Lung (tissue), 12 donors: Measurements from ENCODE around the gene TOMM70. TPM values are rescaled to one million over a fixed set of nuclear protein-coding genes. Genes with fewer than 3 reads are reported as not detected.

Experiments
- ATAC-seq: fragments of 200-7000 bp; cut with Tn5 transposase; one replicate; pipeline ENCODE4 v1.9.1; 2020; ENCODE audit warnings: moderate number of reproducible peaks; ENCODE audit not compliant: insufficient read depth, low FRiP score
- DNase-seq, 3 donors: peaks; one replicate each; pipeline ENCODE4 v3.0.0-alpha.2; 2013 to 2017
- H3K27ac ChIP-seq, 2 donors: one replicate each; pipeline ENCODE4 v1.5.1; 2013; ENCODE audit warnings: mild to moderate bottlenecking in 2 of 2, moderate library complexity in 2 of 2, control low read depth in 1 of 2, inconsistent platforms in 1 of 2, low read depth in 1 of 2, low read length in 1 of 2
- H3K27me3 ChIP-seq, 3 donors: one replicate each; pipeline ENCODE4 v1.5.1; 2013; ENCODE audit warnings: low read length in 2 of 3; ENCODE audit not compliant: control insufficient read depth in 3 of 3, insufficient read depth in 3 of 3
- H3K36me3 ChIP-seq, 4 donors: one replicate each; pipeline ENCODE4 v1.5.1; 2013; ENCODE audit warnings: low read length in 4 of 4, mild to moderate bottlenecking in 1 of 4, moderate library complexity in 1 of 4; ENCODE audit not compliant: control insufficient read depth in 4 of 4, insufficient read depth in 4 of 4
- H3K4me1 ChIP-seq, 5 donors: one replicate each; pipeline ENCODE4 v1.5.1; 2013; ENCODE audit warnings: low read length in 5 of 5, mild to moderate bottlenecking in 2 of 5, moderate library complexity in 1 of 5; ENCODE audit not compliant: control insufficient read depth in 5 of 5, insufficient read depth in 5 of 5
- H3K4me3 ChIP-seq: one replicate; pipeline ENCODE4 v1.5.1; 2013; ENCODE audit warnings: mild to moderate bottlenecking, control low read depth, moderate library complexity
- H3K9ac ChIP-seq, 2 donors: one replicate each; pipeline ENCODE4 v1.5.1; 2013; ENCODE audit warnings: low read length in 2 of 2, control low read depth in 1 of 2; ENCODE audit not compliant: insufficient read depth in 1 of 2
- H3K9me3 ChIP-seq, 4 donors: one replicate each; pipeline ENCODE4 v1.5.1; 2013; ENCODE audit warnings: low read length in 3 of 4, mild to moderate bottlenecking in 1 of 4, moderate library complexity in 1 of 4; ENCODE audit not compliant: control insufficient read depth in 4 of 4, insufficient read depth in 3 of 4
- WGBS, 2 donors: extraction: QIAGEN DNeasy Blood & Tissue Kit; methylation state at CpG; one replicate each; pipeline ENCODE4 v1.1.7; 2013; 5-methylcytosine and 5-hydroxymethylcytosine counted together
- polyA plus RNA-seq, 2 donors: library from polyadenylated mRNA; stranded (reverse); fragments of 200-250 nt; gene quantifications; one replicate each; pipeline ENCODE4 v1.2.1, GENCODE V29; 2013
- total RNA-seq, 2 donors: library from RNA; depleted of rRNA in 1 of 2; stranded (reverse); fragments of >200 nt in 1 of 2; gene quantifications; one replicate each; pipeline ENCODE4 v1.2.1, GENCODE V29; 2014 to 2021
- TF ChIP-seq, protein P1 (sequence below): IDR thresholded peaks from 2 replicates; pipeline ENCODE4 v1.5.1; 2012; ENCODE audit warnings: mild to moderate bottlenecking; ENCODE audit errors: control extremely low read depth, extremely low read depth
- donor health status: control.
- donor health status: control.
- donor health status: Bipolar disorder and iron deficiency.
- donor health status: healthy.
- donor health status: DM: yes; HTN: yes; CAD: no.

The TOMM70 gene
- total and polyA plus RNA-seq, 4 donors, result 15.9 to 56.9 (median 22.7) TPM

DNA sequence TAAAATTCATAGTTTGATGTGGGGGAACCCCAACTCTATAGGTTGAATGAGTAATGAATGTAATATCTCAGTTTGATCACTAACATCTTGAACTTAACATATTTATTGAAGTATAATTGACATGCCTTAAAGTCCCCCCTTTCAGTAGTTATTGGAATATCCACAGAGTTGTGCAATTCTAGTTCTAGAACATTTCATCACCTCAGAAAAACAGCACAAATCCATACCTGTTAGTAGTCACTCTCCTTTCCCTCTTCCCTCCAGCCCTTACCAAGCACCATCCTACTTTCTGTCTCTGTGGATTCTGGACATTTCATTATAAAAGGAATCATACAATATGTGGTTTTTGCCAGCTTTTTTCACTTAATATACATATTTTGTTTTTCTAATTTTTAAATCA, 75.1 kb downstream of the TOMM70 start:
- H3K9ac ChIP-seq, result no peak overlapping the region
- no peak for DNase-seq
- no peaks in the 10 kb centered on the region for H3K27me3 ChIP-seq
- H3K4me1 ChIP-seq, result no peaks in the 10 kb centered on the region
- H3K36me3 ChIP-seq, result peaks cover 2 to 13% (median 6%) of the 10 kb centered on the region in 4 donors
- H3K9me3 ChIP-seq, result no peaks in the 10 kb centered on the region
- H3K27ac ChIP-seq, result no peak overlapping the region
- no peak overlapping the region for H3K4me3 ChIP-seq
- no peak for ATAC-seq
- TF ChIP-seq, protein P1, sequence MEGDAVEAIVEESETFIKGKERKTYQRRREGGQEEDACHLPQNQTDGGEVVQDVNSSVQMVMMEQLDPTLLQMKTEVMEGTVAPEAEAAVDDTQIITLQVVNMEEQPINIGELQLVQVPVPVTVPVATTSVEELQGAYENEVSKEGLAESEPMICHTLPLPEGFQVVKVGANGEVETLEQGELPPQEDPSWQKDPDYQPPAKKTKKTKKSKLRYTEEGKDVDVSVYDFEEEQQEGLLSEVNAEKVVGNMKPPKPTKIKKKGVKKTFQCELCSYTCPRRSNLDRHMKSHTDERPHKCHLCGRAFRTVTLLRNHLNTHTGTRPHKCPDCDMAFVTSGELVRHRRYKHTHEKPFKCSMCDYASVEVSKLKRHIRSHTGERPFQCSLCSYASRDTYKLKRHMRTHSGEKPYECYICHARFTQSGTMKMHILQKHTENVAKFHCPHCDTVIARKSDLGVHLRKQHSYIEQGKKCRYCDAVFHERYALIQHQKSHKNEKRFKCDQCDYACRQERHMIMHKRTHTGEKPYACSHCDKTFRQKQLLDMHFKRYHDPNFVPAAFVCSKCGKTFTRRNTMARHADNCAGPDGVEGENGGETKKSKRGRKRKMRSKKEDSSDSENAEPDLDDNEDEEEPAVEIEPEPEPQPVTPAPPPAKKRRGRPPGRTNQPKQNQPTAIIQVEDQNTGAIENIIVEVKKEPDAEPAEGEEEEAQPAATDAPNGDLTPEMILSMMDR, result no peak

DNA sequence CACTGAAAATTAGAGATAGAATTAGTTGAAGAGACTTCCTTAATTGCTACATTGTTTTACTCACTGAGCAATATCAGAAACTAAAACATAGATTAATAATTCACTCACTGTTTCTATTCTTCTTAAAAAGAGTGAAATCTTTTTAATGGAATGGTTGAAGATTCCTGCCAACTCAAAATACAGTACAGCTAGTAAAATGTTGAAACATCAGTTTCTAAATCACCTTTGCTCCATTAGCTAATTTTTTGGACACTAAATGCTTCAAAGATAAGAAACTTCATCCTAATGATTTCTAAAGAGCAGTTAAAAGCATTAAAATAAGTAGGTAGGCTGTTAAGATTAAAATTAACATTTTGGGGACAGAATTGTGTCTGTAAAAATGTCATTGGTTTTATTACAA, 76.8 kb downstream of the TOMM70 start:
- no peaks in the 10 kb centered on the region for H3K9me3 ChIP-seq
- ATAC-seq, result no peak
- no peak overlapping the region for H3K27ac ChIP-seq
- no peak for DNase-seq
- H3K4me1 ChIP-seq, result no peaks in the 10 kb centered on the region
- H3K9ac ChIP-seq, result no peak overlapping the region
- H3K27me3 ChIP-seq, result no peaks in the 10 kb centered on the region
- peaks cover 2 to 21% (median 7%) of the 10 kb centered on the region in 4 donors for H3K36me3 ChIP-seq
- TF ChIP-seq, protein P1, result no peak
- H3K4me3 ChIP-seq, result no peak overlapping the region

DNA sequence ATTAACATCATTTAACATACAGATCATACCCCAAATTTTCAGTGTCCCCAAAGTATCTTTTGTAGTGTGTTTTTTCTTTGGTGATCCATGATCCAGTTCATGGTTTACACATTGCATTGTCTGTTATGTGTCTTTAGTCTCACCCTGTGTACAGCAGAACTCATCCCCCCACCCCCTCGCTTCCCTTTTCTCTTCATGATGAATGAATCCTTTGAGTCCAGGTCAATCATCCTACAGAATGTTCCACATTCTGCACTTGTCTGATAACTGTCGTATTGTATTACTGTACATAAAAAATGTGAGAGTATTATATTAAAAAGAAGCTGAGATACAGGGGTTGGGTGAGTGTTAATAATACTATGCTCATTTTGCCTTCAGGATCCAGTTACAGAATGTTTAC, 80.9 kb downstream of the TOMM70 start:
- ATAC-seq (no peak), DNase-seq (no peak)
- 94 to 98% methylated on average over 2 of the region's 2 CpGs for WGBS, 2 donors
- Histone ChIP-seq H3K9me3 (no peaks in the 10 kb centered on the region), H3K36me3 (peaks cover 0 to 18% (median 5%) of the 10 kb centered on the region in 4 donors), H3K4me1 (peaks cover 0 to 1% (median 0%) of the 10 kb centered on the region in 5 donors), H3K27me3 (no peaks in the 10 kb centered on the region), H3K4me3 (no peak overlapping the region), H3K27ac (no peak overlapping the region), H3K9ac (no peak overlapping the region)
- TF ChIP-seq, protein P1, result no peak

DNA sequence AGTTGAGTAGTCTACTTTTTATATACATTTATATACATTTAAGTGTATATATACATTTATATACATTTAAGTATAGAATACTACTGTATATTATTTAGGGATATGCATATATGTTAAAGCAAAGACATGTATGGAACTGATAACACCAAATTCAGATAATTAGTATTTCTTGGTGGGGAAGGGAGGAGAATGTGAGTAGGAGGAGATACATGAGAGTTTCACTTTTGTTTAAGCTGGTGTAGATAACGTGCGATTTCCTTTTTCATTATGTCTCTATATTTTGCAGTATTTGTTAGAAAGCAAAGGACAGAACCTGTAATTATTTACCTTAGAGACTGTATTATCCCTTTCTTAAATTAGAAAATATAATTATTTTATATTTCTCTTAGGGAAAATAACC, 83.0 kb downstream of the TOMM70 start:
- H3K9ac ChIP-seq, result no peak overlapping the region
- DNase-seq, result no peak
- no peaks in the 10 kb centered on the region for H3K9me3 ChIP-seq
- H3K27ac ChIP-seq, result no peak overlapping the region
- 51 to 59% methylated on average over 2 of the region's 2 CpGs for WGBS, 2 donors
- TF ChIP-seq, protein P1, result no peak
- H3K27me3 ChIP-seq, result no peaks in the 10 kb centered on the region
- H3K36me3 ChIP-seq, result peaks cover 0 to 18% (median 6%) of the 10 kb centered on the region in 4 donors
- ATAC-seq, result no peak
- no peak overlapping the region for H3K4me3 ChIP-seq
- peaks cover 0 to 1% (median 0%) of the 10 kb centered on the region in 5 donors for H3K4me1 ChIP-seq
